Mesendoderm (in vitro differentiated cells): ENCODE results near the gene DNER.
"Not testable (repeated sequence)": the region's sequence is repeated elsewhere in the genome, so short reads cannot be mapped to it uniquely, and the experiment has no call there.

Source experiments
- DNase-seq: peaks from one replicate; pipeline ENCODE4 v3.0.0; 2013
- H2AK5ac ChIP-seq: 2 replicates; pipeline ENCODE4 v1.6.1; 2013; ENCODE audit warnings: low read length, inconsistent platforms
- H2BK120ac ChIP-seq: 2 replicates; pipeline ENCODE4 v1.6.1; 2013; ENCODE audit warnings: low read depth, mild to moderate bottlenecking, low read length, moderate library complexity, mixed read lengths
- H2BK15ac ChIP-seq: replicated peaks from 2 replicates; pipeline ENCODE4 v1.6.1; 2013; ENCODE audit warnings: low read depth, mild to moderate bottlenecking, moderate library complexity
- H2BK5ac ChIP-seq: 2 replicates; pipeline ENCODE4 v1.6.1; 2013; ENCODE audit warnings: low read length, inconsistent platforms
- H3K18ac ChIP-seq: 2 replicates; pipeline ENCODE4 v1.6.1; 2013; ENCODE audit warnings: mild to moderate bottlenecking, low read length, mixed read lengths
- H3K23ac ChIP-seq: one replicate; pipeline ENCODE4 v1.6.1; 2013; ENCODE audit warnings: low read length
- H3K27ac ChIP-seq: 2 replicates; pipeline ENCODE4 v1.5.1; 2013; ENCODE audit warnings: low read depth, mild to moderate bottlenecking, inconsistent platforms, low read length, moderate library complexity
- H3K27me3 ChIP-seq: 2 replicates; pipeline ENCODE4 v1.6.1; 2013; ENCODE audit warnings: low read length, control low read depth, mild to moderate bottlenecking, inconsistent platforms; ENCODE audit not compliant: insufficient read depth, poor library complexity
- H3K36me3 ChIP-seq: 2 replicates; pipeline ENCODE4 v1.6.1; 2013; ENCODE audit warnings: low read length, inconsistent platforms; ENCODE audit not compliant: control insufficient read depth, insufficient read depth
- H3K4ac ChIP-seq: one replicate; pipeline ENCODE4 v1.6.1; 2013; ENCODE audit warnings: low read depth, mild to moderate bottlenecking, low read length, moderate library complexity
- H3K4me1 ChIP-seq: 2 replicates; pipeline ENCODE4 v1.6.1; 2013; ENCODE audit warnings: low read depth, low read length, inconsistent platforms; ENCODE audit not compliant: control insufficient read depth
- H3K4me2 ChIP-seq: 2 replicates; pipeline ENCODE4 v1.6.1; 2013; ENCODE audit warnings: low read length
- H3K4me3 ChIP-seq: 2 replicates; pipeline ENCODE4 v1.5.1; 2013; ENCODE audit warnings: mild to moderate bottlenecking, low read length
- H3K56ac ChIP-seq: one replicate; pipeline ENCODE4 v1.6.1; 2013; ENCODE audit warnings: low read length
- H3K79me1 ChIP-seq: 2 replicates; pipeline ENCODE4 v1.6.1; 2013; ENCODE audit warnings: low read length, inconsistent platforms
- H3K79me2 ChIP-seq: 2 replicates; pipeline ENCODE4 v1.6.1; 2013; ENCODE audit warnings: mild to moderate bottlenecking, low read length; ENCODE audit not compliant: control insufficient read depth, insufficient read depth
- H3K9ac ChIP-seq: 2 replicates; pipeline ENCODE4 v1.6.1; 2013; ENCODE audit warnings: low read length, inconsistent platforms
- H4K5ac ChIP-seq: one replicate; pipeline ENCODE4 v1.6.1; 2013; ENCODE audit warnings: low read length
- H4K8ac ChIP-seq: one replicate; pipeline ENCODE4 v1.6.1; 2013; ENCODE audit warnings: low read depth, mild to moderate bottlenecking, control low read depth, low read length, moderate library complexity
- WGBS: extraction: QIAGEN DNeasy Blood & Tissue Kit; methylation state at CpG from one replicate; pipeline ENCODE4 v1.1.7; 2013; ENCODE audit warnings: low lambda C conversion rate, missing lambda C conversion rate; ENCODE audit not compliant: insufficient coverage; ENCODE audit errors: extremely low coverage; 5-methylcytosine and 5-hydroxymethylcytosine counted together

The DNER gene

GRCh38 chr2:229748950-229749349 lies 34.6 kb upstream of the DNER start:
- H2BK5ac ChIP-seq = no peak overlapping the region
- no peaks in the 10 kb centered on the region for H3K27me3 ChIP-seq
- H3K18ac ChIP-seq = no peak overlapping the region
- no peaks in the 10 kb centered on the region for H3K36me3 ChIP-seq
- no peak overlapping the region for H3K56ac ChIP-seq
- H3K79me1 ChIP-seq = no peaks in the 10 kb centered on the region
- H3K23ac ChIP-seq = no peak overlapping the region
- H2AK5ac ChIP-seq = no peak overlapping the region
- no peaks in the 10 kb centered on the region for H3K79me2 ChIP-seq
- WGBS = no CpG with 5 or more reads among the region's 3 CpGs
- H3K27ac ChIP-seq = no peak overlapping the region
- H3K9ac ChIP-seq = no peak overlapping the region
- H2BK15ac ChIP-seq = no peak overlapping the region
- no peak overlapping the region for H4K5ac ChIP-seq
- no peak overlapping the region for H3K4me3 ChIP-seq
- no peak overlapping the region for H2BK120ac ChIP-seq
- H3K4me2 ChIP-seq = no peak overlapping the region
- peak; percentile 37 for DNase-seq
- no peak overlapping the region for H3K4ac ChIP-seq
- H3K4me1 ChIP-seq = no peaks in the 10 kb centered on the region
- H4K8ac ChIP-seq = no peak overlapping the region

GRCh38 chr2:229742691-229743090 lies 28.3 kb upstream of the DNER start:
- WGBS = no CpG with 5 or more reads among the region's 35 CpGs
- not testable (repeated sequence) for DNase-seq, H3K36me3 ChIP-seq, H2BK120ac ChIP-seq, H3K27ac ChIP-seq, H3K4me3 ChIP-seq, H4K8ac ChIP-seq, H2BK5ac ChIP-seq, H4K5ac ChIP-seq, H3K79me2 ChIP-seq, H2BK15ac ChIP-seq, H3K4me1 ChIP-seq, H3K18ac ChIP-seq, H3K56ac ChIP-seq, H3K9ac ChIP-seq, H2AK5ac ChIP-seq, H3K23ac ChIP-seq, H3K4ac ChIP-seq, H3K4me2 ChIP-seq, H3K27me3 ChIP-seq, H3K79me1 ChIP-seq

- no peaks in the 10 kb centered on the region for H3K4me1 ChIP-seq
- H3K4ac ChIP-seq = no peak overlapping the region
- no peak overlapping the region for H3K4me2 ChIP-seq
- H3K9ac ChIP-seq = no peak overlapping the region
- no peak overlapping the region for H2AK5ac ChIP-seq
- no peak overlapping the region for H2BK15ac ChIP-seq
- no peak overlapping the region for H2BK5ac ChIP-seq
- no peak overlapping the region for H4K8ac ChIP-seq
- H3K27ac ChIP-seq = no peak overlapping the region
- no peak overlapping the region for H3K23ac ChIP-seq
- H3K56ac ChIP-seq = no peak overlapping the region
- H3K79me2 ChIP-seq = no peaks in the 10 kb centered on the region
- DNase-seq = no peak
- no peaks in the 10 kb centered on the region for H3K27me3 ChIP-seq
- no peak overlapping the region for H3K18ac ChIP-seq
- no CpG with 5 or more reads among the region's 4 CpGs for WGBS
- H3K4me3 ChIP-seq = no peak overlapping the region
- no peaks in the 10 kb centered on the region for H3K36me3 ChIP-seq
- H4K5ac ChIP-seq = no peak overlapping the region
- H2BK120ac ChIP-seq = no peak overlapping the region
- H3K79me1 ChIP-seq = no peaks in the 10 kb centered on the region
Measured at GRCh38 chr2:229740279-229740678, 25.9 kb upstream of the DNER start.

DNA sequence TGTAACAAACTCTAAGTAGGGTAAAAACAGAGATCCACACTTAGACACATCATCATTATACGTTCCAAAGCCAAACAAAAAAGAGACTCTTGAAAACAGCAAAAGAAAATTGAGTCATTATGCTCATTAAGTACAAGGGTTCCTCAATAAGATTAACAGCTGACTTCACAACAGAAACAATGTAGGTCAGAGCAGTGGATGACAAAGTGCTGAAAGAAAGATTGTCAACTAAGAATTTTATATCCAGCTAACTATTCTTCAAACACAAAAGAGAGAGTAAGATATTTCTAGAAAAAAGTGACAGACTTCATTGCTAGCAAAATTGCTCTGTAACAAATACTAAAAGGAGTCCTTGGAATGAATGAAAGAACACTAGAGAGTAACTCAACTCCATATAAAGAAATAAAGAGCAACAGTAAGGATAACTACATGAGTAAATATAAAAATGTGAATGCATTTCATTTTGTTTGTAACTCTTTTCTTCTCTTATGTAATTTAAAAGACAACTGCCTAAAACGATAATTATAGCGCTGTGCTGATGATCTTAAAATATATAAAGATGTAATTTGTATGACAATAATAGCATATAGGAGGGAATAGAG lies 23.8 kb upstream of the DNER start:
- H4K5ac ChIP-seq = no peak overlapping the region
- no peak overlapping the region for H3K9ac ChIP-seq
- H3K4me3 ChIP-seq = no peak overlapping the region
- H3K23ac ChIP-seq = no peak overlapping the region
- H3K36me3 ChIP-seq = no peaks in the 10 kb centered on the region
- H3K4me2 ChIP-seq = no peak overlapping the region
- no CpG with 5 or more reads among the region's 3 CpGs for WGBS
- H2BK15ac ChIP-seq = no peak overlapping the region
- H2BK5ac ChIP-seq = no peak overlapping the region
- H3K56ac ChIP-seq = no peak overlapping the region
- DNase-seq = peak; percentile 31
- H2BK120ac ChIP-seq = no peak overlapping the region
- H3K27ac ChIP-seq = no peak overlapping the region
- H4K8ac ChIP-seq = no peak overlapping the region
- no peak overlapping the region for H3K18ac ChIP-seq
- H3K4me1 ChIP-seq = peaks cover 2% of the 10 kb centered on the region
- no peaks in the 10 kb centered on the region for H3K79me2 ChIP-seq
- no peaks in the 10 kb centered on the region for H3K79me1 ChIP-seq
- no peak overlapping the region for H3K4ac ChIP-seq
- no peaks in the 10 kb centered on the region for H3K27me3 ChIP-seq
- H2AK5ac ChIP-seq = no peak overlapping the region

GRCh38 chr2:229734410-229734809 lies 20.1 kb upstream of the DNER start:
- H3K27me3 ChIP-seq = no peaks in the 10 kb centered on the region
- no peaks in the 10 kb centered on the region for H3K79me1 ChIP-seq
- no peak overlapping the region for H3K23ac ChIP-seq
- no peak overlapping the region for H3K9ac ChIP-seq
- H2BK120ac ChIP-seq = no peak overlapping the region
- no peak overlapping the region for H3K18ac ChIP-seq
- no peak overlapping the region for H3K56ac ChIP-seq
- H3K27ac ChIP-seq = peak overlapping the region; percentile 3
- H3K79me2 ChIP-seq = no peaks in the 10 kb centered on the region
- no peak overlapping the region for H4K8ac ChIP-seq
- H3K4ac ChIP-seq = no peak overlapping the region
- no peak overlapping the region for H2AK5ac ChIP-seq
- H2BK5ac ChIP-seq = no peak overlapping the region
- peak; percentile 60 for DNase-seq
- H3K4me2 ChIP-seq = no peak overlapping the region
- no CpG with 5 or more reads among the region's 1 CpG for WGBS
- H4K5ac ChIP-seq = no peak overlapping the region
- H3K36me3 ChIP-seq = no peaks in the 10 kb centered on the region
- no peak overlapping the region for H3K4me3 ChIP-seq
- peaks cover 2% of the 10 kb centered on the region for H3K4me1 ChIP-seq
- no peak overlapping the region for H2BK15ac ChIP-seq

DNA sequence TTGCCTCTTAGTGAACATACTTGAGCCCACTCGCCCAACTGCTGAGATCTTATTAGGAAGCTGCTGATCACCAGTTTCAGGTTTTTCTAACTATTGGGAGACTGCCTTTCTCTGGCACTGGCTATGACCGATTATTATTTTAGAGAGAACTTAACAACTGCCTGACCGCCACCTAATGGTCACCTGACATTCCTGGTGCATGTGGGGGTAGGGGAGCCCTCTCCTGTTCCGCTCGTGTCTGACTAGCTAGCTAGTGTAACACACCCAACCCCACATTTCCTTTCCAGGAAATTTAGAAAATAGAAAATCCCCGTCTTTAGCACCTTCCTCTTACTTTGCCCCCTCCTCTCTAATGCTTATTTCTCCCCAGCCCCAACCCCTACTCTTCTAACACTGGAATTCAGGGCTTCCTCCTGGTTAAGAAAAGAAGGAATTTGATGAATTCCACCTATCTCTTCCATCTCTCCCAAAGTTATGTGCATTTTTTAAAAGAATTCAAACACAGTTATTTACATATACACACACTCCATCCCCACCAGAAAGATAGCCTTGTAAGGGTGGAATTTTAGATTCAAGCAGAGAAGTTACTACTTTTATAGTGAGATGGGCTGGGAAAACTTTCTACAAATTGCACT lies 19.4 kb upstream of the DNER start:
- Histone ChIP-seq H3K27ac (peak overlapping the region; percentile 15), H2BK120ac (no peak overlapping the region), H3K4ac (no peak overlapping the region), H3K4me1 (peaks cover 2% of the 10 kb centered on the region), H3K4me2 (no peak overlapping the region), H3K9ac (no peak overlapping the region), H3K36me3 (no peaks in the 10 kb centered on the region), H3K23ac (peak overlapping the region; percentile 59), H4K8ac (no peak overlapping the region), H3K4me3 (no peak overlapping the region), H2BK5ac (peak overlapping the region; percentile 76), H3K56ac (peak overlapping the region; percentile 73), H4K5ac (no peak overlapping the region), H2AK5ac (no peak overlapping the region), H3K79me2 (no peaks in the 10 kb centered on the region), H3K18ac (no peak overlapping the region), H2BK15ac (no peak overlapping the region), H3K79me1 (no peaks in the 10 kb centered on the region), H3K27me3 (no peaks in the 10 kb centered on the region)
- DNase-seq = peak; percentile 80
- WGBS = no CpG with 5 or more reads among the region's 6 CpGs
